ENCODE data around the gene NT5E.

Gene NT5E

DNA sequence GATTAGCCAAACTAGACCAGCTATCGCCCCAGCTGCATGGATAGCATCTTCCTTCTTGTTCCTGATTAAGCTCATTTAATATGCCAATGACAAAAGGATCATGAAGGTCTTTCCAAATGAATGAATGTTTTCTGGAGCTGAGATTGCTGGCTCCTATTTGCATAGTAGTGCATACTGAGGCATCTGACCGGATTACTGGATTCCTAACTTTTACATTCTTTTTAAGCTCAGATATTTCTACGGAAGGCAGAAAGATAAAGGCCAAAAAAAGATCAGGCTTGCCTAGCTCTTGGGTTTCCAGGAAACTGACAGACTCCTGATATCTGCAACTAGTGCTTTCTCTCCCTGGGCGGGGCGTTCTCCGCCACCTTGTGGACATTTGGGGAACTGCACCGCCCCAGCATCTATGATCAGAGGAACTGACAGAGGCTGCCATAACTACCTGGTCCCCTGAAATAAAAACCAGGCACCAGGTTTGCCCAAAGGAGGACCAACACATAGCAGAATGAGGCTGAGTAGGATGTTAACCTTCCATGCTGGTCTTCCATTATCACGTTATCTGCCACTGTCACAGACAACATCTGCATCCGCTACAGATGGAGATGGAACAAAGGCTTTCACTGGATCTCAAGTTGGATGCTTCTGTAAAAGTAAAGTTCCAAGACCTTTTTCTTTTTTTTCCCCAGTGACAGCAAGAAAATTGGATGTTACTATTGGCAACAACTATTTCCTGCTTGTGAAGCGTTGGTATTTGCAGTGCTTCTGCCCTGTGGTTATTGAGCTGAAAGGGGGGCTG is 33.2 kb downstream of the NT5E start:
- CTCF ChIA-PET = interaction anchor here (0.6 to 2.1 kb wide), 23 partner anchors 10 to 1142 kb away, joined by 3 to 14 read pairs (median 3); no protein-coding TSS in a partner anchor
- POLR2A ChIA-PET = interaction anchor here (0.6 to 0.9 kb wide), 2 partner anchors 34 to 195 kb away, joined by 3 to 5 read pairs; partner anchors contain the start of gene NT5E
- TF ChIP-seq TARDBP (IDR thresholded peaks at IDR 0.05) (no peak), LEF1 (IDR thresholded peaks at IDR 0.05; ENCODE audit: borderline replicate concordance) (no peak), ELF4 (IDR thresholded peaks at IDR 0.05) (no peak), FOXK2 (IDR thresholded peaks at IDR 0.05) (no peak), FOXM1 (IDR thresholded peaks at IDR 0.05; ENCODE audit: borderline replicate concordance) (no peak), L3MBTL2 (conservative IDR thresholded peaks at IDR 0.05) (no peak), SUZ12 (IDR thresholded peaks at IDR 0.05) (no peak), SP1 (IDR thresholded peaks at IDR 0.05) (no peak), NFRKB (IDR thresholded peaks at IDR 0.05) (no peak), CTBP1 (IDR thresholded peaks at IDR 0.05; ENCODE audit: borderline replicate concordance) (no peak), ZNF384 (IDR thresholded peaks at IDR 0.05) (no peak), HDGF (IDR thresholded peaks at IDR 0.05; ENCODE audit: borderline replicate concordance) (no peak), ARNT (IDR thresholded peaks at IDR 0.05) (no peak), BHLHE40 (IDR thresholded peaks at IDR 0.05; ENCODE audit: borderline replicate concordance) (no peak), FOXA1 (IDR thresholded peaks at IDR 0.05) (no peak)
- TF ChIP-seq, protein P1, sequence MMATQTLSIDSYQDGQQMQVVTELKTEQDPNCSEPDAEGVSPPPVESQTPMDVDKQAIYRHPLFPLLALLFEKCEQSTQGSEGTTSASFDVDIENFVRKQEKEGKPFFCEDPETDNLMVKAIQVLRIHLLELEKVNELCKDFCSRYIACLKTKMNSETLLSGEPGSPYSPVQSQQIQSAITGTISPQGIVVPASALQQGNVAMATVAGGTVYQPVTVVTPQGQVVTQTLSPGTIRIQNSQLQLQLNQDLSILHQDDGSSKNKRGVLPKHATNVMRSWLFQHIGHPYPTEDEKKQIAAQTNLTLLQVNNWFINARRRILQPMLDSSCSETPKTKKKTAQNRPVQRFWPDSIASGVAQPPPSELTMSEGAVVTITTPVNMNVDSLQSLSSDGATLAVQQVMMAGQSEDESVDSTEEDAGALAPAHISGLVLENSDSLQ (IDR thresholded peaks at IDR 0.05) = no peak
- DNase-seq (ENCODE audit: extremely low spot score) = peak; percentile 74

- no peak for TF ChIP-seq HDGF (IDR thresholded peaks at IDR 0.05; ENCODE audit: borderline replicate concordance)
- TF ChIP-seq FOXK2 (IDR thresholded peaks at IDR 0.05) = no peak
- TF ChIP-seq SP1 (IDR thresholded peaks at IDR 0.05) = no peak
- ChIA-PET POLR2A (no interaction called here), CTCF (interaction anchor here (1.0 to 2.1 kb wide), 2 partner anchors 109 to 131 kb away, joined by 3 to 9 read pairs; no protein-coding TSS in a partner anchor)
- DNase-seq (ENCODE audit: extremely low spot score) = no peak
These were observed 34.0 kb downstream of the NT5E start for GRCh38 chr6:85483846-85484245.

GRCh38 chr6:85484948-85485347 is 35.1 kb downstream of the NT5E start:
- POLR2A ChIA-PET = no interaction called here
- CTCF ChIA-PET = interaction anchor here (1.0 kb wide), 1 partner anchor 11 kb away, joined by 3 read pairs; no protein-coding TSS in a partner anchor
- no peak for DNase-seq (ENCODE audit: extremely low spot score)
- no peak for TF ChIP-seq L3MBTL2 (conservative IDR thresholded peaks at IDR 0.05)
- no peak for TF ChIP-seq FOXA1 (IDR thresholded peaks at IDR 0.05)
- no peak for TF ChIP-seq ZNF384 (IDR thresholded peaks at IDR 0.05)
- no peak for TF ChIP-seq ARNT (IDR thresholded peaks at IDR 0.05)
- TF ChIP-seq LEF1 (IDR thresholded peaks at IDR 0.05; ENCODE audit: borderline replicate concordance) = no peak
- no peak for TF ChIP-seq FOXM1 (IDR thresholded peaks at IDR 0.05; ENCODE audit: borderline replicate concordance)
- TF ChIP-seq ELF4 (IDR thresholded peaks at IDR 0.05) = no peak
- TF ChIP-seq SP1 (IDR thresholded peaks at IDR 0.05) = no peak
- no peak for TF ChIP-seq TARDBP (IDR thresholded peaks at IDR 0.05)
- TF ChIP-seq CTBP1 (IDR thresholded peaks at IDR 0.05; ENCODE audit: borderline replicate concordance) = no peak
- TF ChIP-seq, protein P1 (IDR thresholded peaks at IDR 0.05) = no peak
- no peak for TF ChIP-seq BHLHE40 (IDR thresholded peaks at IDR 0.05; ENCODE audit: borderline replicate concordance)
- TF ChIP-seq SUZ12 (IDR thresholded peaks at IDR 0.05) = no peak
- TF ChIP-seq HDGF (IDR thresholded peaks at IDR 0.05; ENCODE audit: borderline replicate concordance) = no peak

GRCh38 chr6:85490516-85491248 is 40.8 kb downstream of the NT5E start:
- POLR2A ChIA-PET = no interaction called here
- CTCF ChIA-PET = no interaction called here
- no peak for DNase-seq (ENCODE audit: extremely low spot score)
- no peak for TF ChIP-seq FOXM1 (IDR thresholded peaks at IDR 0.05; ENCODE audit: borderline replicate concordance)
- no peak for TF ChIP-seq ARNT (IDR thresholded peaks at IDR 0.05)
- no peak for TF ChIP-seq NFRKB (IDR thresholded peaks at IDR 0.05)
- no peak for TF ChIP-seq FOXA1 (IDR thresholded peaks at IDR 0.05)

DNA sequence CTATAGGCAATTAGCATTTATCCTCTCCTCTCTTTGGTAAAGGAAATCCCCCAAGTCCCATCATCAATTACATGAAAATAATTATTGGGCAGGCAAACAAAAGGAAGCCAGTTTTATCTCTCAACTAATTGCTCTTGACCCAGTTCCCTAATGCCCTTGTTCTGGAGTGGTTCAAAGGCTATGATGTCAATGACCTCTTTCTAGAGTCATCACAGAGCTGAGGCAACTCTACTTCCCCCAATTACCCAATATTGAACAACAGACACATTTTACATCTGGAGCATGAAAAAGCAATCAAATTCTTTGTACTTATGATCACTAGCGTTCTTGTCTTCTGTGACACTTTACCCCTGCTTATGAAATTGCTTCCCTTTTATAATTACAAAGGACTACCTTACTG is 43.5 kb downstream of the NT5E start:
- TF ChIP-seq LEF1 (IDR thresholded peaks at IDR 0.05; ENCODE audit: borderline replicate concordance) (no peak), FOXA1 (IDR thresholded peaks at IDR 0.05) (no peak), NFRKB (IDR thresholded peaks at IDR 0.05) (no peak), ZNF384 (IDR thresholded peaks at IDR 0.05) (no peak), ELF4 (IDR thresholded peaks at IDR 0.05) (no peak), L3MBTL2 (conservative IDR thresholded peaks at IDR 0.05) (no peak), SP1 (IDR thresholded peaks at IDR 0.05) (no peak), BHLHE40 (IDR thresholded peaks at IDR 0.05; ENCODE audit: borderline replicate concordance) (no peak), SUZ12 (IDR thresholded peaks at IDR 0.05) (no peak), FOXM1 (IDR thresholded peaks at IDR 0.05; ENCODE audit: borderline replicate concordance) (no peak)
- ChIA-PET CTCF (interaction anchor here (1.3 kb wide), 1 partner anchor 138 kb away, joined by 5 read pairs; no protein-coding TSS in a partner anchor), POLR2A (no interaction called here)
- no peak for DNase-seq (ENCODE audit: extremely low spot score)
